Measurements from ENCODE around the gene GLI1.

Gene GLI1

DNA sequence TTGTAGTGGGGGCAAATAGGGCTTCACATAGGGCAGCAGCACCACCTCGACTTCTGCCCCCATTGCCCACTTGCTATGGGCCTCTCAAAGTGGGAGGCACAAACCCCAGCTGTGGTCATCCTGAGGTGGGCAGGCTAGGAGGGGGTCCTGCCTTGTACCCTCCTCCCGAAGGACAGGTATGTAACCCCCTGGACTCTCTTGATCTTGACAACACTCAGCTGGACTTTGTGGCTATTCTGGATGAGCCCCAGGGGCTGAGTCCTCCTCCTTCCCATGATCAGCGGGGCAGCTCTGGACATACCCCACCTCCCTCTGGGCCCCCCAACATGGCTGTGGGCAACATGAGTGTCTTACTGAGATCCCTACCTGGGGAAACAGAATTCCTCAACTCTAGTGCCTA, 12.1 kb downstream of the GLI1 start:
- Mint-ChIP-seq H3K36me3 (ENCODE audit: low read depth) (peaks cover 98% of the 10 kb centered on the region), H3K27ac (no peak overlapping the region), H3K4me3 (no peak overlapping the region), H3K9me3 (no peaks in the 10 kb centered on the region), H3K27me3 (no peaks in the 10 kb centered on the region), H3K4me1 (ENCODE audit: low read depth) (peaks cover 64% of the 10 kb centered on the region)
- intact Hi-C loops (cut with micrococcal nuclease): no loop called here

DNA sequence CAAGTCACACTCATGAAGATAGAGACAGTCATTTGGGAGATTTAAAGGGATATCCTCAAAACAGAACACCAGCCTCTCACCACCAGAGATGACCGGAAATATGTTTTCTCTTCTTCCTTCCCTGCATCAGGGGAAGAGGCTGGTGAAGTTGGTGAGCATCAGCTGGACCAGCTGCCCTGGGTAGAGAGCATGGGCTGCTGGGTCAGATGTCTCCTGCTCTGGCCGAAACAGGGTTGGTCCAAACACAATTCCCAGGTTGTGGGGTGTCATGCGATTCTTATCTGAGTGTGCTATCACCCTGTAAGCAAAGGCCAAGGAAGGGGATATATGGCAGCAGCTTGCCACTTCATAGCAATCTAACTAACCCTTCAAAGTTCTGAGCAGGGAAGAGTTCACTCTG, 12.8 kb downstream of the GLI1 start:
- H3K9me3 Mint-ChIP-seq: no peaks in the 10 kb centered on the region
- H3K27ac Mint-ChIP-seq: no peak overlapping the region
- peaks cover 63% of the 10 kb centered on the region for H3K4me1 Mint-ChIP-seq (ENCODE audit: low read depth)
- intact Hi-C loops (cut with micrococcal nuclease): no loop called here
- no peaks in the 10 kb centered on the region for H3K27me3 Mint-ChIP-seq
- H3K4me3 Mint-ChIP-seq: no peak overlapping the region
- peaks cover 100% of the 10 kb centered on the region for H3K36me3 Mint-ChIP-seq (ENCODE audit: low read depth)

DNA sequence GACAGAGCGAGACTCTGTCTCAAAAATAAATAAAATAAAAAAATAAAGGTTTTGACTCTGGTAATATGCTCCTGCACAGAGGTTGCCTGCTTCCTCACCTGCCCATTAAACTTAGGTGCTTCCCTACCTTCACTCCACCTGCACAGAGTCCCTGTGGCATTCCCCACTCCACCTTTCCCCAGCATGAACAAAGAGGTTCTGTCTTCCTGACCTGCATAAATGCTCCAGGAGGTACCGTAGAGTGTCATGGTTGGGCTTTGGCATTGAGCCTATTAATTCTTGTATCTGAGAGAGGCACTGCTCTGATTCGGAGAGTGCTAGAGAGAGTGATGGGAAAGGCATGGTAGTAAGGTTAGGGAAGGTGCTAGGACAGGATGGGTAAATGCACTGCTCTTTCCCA, 13.8 kb downstream of the GLI1 start:
- intact Hi-C loops (cut with micrococcal nuclease): no loop called here
- Mint-ChIP-seq H3K27ac (no peak overlapping the region), H3K9me3 (no peaks in the 10 kb centered on the region), H3K36me3 (ENCODE audit: low read depth) (peaks cover 95% of the 10 kb centered on the region), H3K4me3 (no peak overlapping the region), H3K4me1 (ENCODE audit: low read depth) (peaks cover 65% of the 10 kb centered on the region), H3K27me3 (no peaks in the 10 kb centered on the region)

DNA sequence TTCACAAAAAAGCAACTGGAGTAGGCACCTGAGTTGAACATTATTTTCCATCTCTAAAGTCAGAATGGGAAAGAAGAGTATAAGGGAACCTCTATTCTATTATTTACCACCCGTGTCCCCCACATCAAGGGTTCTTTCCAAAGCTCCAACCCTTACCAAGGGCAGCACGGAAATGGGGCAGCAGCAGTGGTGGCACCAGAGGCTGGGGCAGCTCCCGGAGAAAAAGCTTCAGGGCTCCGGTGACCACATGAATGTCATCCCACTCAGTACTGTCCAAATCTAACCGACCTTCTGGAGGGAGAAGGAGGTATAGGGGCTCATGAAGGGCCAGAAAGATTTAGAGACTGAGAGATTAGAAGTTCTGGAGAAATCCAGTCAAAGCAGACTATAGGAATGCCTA, 14.3 kb downstream of the GLI1 start:
- H3K4me1 Mint-ChIP-seq (ENCODE audit: low read depth): peaks cover 68% of the 10 kb centered on the region
- intact Hi-C loops (cut with micrococcal nuclease): no loop called here
- H3K27me3 Mint-ChIP-seq: no peaks in the 10 kb centered on the region
- H3K9me3 Mint-ChIP-seq: no peaks in the 10 kb centered on the region
- no peak overlapping the region for H3K4me3 Mint-ChIP-seq
- peaks cover 90% of the 10 kb centered on the region for H3K36me3 Mint-ChIP-seq (ENCODE audit: low read depth)
- no peak overlapping the region for H3K27ac Mint-ChIP-seq

DNA sequence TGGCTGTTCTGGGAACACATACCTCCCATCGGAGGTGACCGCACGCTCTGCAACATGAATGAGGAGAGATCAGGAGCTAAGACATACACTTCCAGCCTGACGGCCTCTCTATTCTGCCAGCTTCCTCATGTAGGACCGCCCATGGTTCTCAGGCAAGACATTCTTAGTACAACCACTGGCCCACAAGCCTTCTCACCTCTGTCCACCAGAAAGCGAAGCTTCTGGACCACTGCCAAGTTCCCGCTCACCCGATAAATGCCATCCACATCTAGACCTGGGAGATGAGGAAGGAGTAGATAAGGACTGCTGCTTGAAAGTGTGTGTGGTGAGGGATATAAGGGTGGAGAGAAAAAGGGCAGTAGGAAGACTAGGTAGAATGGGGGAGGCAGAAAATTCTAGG, 14.8 kb downstream of the GLI1 start:
- H3K36me3 Mint-ChIP-seq (ENCODE audit: low read depth): peaks cover 85% of the 10 kb centered on the region
- H3K27ac Mint-ChIP-seq: peak overlapping the region; percentile 35
- H3K9me3 Mint-ChIP-seq: no peaks in the 10 kb centered on the region
- intact Hi-C loops (cut with micrococcal nuclease): no loop called here
- peak overlapping the region; percentile 47 for H3K4me3 Mint-ChIP-seq
- peaks cover 73% of the 10 kb centered on the region for H3K4me1 Mint-ChIP-seq (ENCODE audit: low read depth)
- no peaks in the 10 kb centered on the region for H3K27me3 Mint-ChIP-seq

DNA sequence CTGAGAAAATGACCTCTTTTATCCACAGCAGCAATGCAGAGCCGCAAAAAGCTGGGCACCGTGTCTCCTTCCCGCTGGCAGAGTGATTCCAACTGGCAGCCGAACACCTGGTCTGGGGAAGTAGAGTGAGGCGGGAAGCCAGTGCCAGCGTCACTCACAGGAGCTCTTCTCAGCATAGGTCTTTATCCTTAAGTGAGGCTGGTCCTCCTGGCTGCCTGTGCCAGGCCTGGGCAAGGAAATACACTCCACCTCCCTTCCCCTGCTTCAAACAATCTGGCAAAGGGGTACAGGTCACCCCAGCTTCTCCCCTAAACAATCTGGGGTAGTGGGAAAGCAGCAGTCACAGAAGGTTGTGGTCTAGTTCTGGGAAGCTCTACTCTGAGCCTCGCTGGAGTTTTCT, 15.3 kb downstream of the GLI1 start:
- peaks cover 77% of the 10 kb centered on the region for H3K4me1 Mint-ChIP-seq (ENCODE audit: low read depth)
- intact Hi-C loops (cut with micrococcal nuclease): no loop called here
- H3K9me3 Mint-ChIP-seq: no peaks in the 10 kb centered on the region
- peak overlapping the region; percentile 47 for H3K4me3 Mint-ChIP-seq
- peak overlapping the region; percentile 35 for H3K27ac Mint-ChIP-seq
- no peaks in the 10 kb centered on the region for H3K27me3 Mint-ChIP-seq
- H3K36me3 Mint-ChIP-seq (ENCODE audit: low read depth): peaks cover 80% of the 10 kb centered on the region

DNA sequence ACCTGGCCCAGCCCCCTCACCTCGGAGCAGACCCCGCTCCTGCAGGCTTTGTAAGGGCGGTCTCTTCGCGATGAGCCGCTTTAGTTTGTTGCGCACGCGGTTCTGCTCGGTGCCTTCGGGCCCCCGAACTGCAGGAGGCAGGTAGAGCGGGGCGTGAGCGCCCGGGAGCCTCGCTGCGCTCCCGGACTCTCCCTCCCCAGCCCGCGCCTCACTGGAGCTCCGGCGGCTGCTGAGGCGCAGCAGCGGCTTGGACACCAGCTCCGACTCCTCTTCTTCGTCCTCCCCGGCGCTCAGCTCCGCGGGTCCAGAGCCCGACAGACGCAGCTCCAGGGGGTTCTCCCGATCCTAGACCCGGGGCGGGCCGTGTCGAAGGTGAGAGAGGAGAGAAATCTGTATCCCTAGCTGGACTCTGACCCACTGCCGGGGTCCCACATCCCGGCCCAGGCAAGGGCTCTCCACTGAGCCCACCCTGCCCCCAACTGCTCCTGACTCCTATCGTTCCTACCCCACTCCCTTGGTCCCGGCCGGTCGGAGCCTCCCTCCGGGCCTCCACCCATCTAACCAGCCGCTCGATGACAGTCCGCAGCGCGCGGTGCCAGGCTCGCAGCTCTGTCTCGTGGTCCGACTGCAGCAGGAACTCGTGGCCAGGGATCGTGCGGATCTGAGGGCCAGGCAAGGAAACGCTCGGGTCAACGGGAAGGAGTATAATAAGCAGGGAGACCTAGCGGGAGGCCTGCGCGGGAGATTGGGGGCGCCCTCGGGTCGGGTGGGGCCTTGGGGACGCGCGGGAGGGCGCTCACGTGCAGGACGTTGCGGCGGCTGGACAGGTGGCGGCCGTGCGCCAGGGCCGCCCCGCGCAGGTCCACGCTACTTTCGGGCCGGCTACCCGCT, 15.9 kb downstream of the GLI1 start:
- intact Hi-C loops (cut with micrococcal nuclease): loop anchor here (1.0 to 2.0 kb wide), 2 partner anchors 17 to 48 kb away; partner anchors contain the start of gene GLI1
- Mint-ChIP-seq H3K27ac (peak overlapping the region; percentile 97), H3K4me3 (peak overlapping the region; percentile 96), H3K27me3 (no peaks in the 10 kb centered on the region), H3K36me3 (ENCODE audit: low read depth) (peaks cover 74% of the 10 kb centered on the region), H3K4me1 (ENCODE audit: low read depth) (peaks cover 84% of the 10 kb centered on the region), H3K9me3 (no peaks in the 10 kb centered on the region)

DNA sequence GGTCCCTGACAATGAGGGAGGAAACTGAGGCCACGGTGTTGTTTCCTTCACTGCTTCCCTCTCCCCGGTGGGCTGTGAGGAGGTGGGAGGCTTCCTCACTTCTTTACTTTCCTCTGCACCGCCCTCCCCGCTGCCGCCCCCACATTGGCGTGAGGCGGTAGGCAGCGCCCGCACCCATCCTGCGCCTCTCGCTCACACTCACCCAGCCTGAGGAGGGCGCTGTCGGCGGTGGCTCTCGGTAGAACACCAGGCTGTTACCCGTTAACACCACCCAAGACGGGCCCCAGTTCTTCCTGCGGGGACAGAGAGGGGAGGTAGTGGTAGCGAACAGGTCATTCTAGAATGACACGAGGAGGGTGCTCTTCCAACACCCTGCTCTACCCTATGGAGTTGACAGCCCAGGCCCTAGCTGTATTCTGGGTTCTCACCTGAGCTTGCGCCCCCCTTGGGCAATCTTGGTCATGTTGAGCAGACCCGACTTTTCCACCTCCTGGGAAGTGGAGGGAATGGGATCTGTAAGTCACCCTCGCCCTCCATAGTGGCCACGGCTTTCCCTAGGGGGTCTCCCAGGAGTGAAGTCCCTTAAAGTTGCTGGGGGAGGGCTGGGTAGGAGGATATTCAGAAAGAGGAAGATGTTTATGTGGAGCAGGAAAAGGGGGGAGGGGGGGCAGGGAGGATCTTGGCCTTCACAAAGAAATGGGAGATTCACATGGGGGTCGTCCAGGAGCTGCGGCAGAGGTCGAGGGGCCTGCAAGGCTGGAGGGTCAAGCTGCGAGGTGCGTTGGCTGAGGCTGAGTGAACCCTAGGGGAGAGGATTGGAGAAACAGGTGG, 16.8 kb downstream of the GLI1 start:
- peaks cover 87% of the 10 kb centered on the region for H3K4me1 Mint-ChIP-seq (ENCODE audit: low read depth)
- H3K36me3 Mint-ChIP-seq (ENCODE audit: low read depth): peaks cover 65% of the 10 kb centered on the region
- H3K27ac Mint-ChIP-seq: peak overlapping the region; percentile 97
- no peaks in the 10 kb centered on the region for H3K9me3 Mint-ChIP-seq
- intact Hi-C loops (cut with micrococcal nuclease): loop anchor here (1.0 to 2.0 kb wide), 2 partner anchors 18 to 47 kb away; partner anchors contain the start of gene GLI1
- peak overlapping the region; percentile 96 for H3K4me3 Mint-ChIP-seq
- no peaks in the 10 kb centered on the region for H3K27me3 Mint-ChIP-seq

DNA sequence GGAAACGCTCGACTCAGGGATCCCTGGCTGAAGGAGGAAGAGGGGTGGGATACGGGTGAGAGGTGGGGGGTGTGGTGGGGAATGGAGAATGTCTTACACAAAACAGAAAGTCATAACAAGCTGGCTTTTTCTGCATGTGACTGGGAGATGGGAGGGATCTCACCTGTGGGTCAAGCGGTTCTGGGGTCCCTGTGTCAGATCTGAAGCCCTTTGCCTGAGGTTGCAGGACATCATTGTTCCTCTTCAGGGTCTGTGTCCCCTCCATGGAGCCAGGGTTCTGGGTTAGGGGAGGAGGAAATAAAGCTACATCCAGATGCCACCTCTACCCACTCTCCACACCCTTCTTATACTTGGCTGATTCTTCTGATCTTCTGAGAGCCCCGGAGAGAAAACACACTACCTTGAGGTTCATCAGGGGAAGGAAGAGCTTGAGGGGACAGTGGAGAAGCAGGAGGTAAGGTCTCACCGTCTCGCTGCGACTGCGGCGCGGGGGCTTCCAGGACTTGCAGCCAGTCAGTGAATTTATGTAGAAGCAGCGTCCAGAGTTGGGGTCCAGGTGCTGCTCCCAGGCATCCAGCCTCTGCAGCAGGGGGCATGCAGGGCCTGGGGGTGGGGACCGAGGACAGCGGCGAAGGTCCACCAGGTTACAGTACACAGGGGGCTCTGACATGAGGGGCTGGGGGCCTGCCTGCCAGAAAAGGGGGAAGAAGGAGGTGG, 17.6 kb downstream of the GLI1 start:
- intact Hi-C loops (cut with micrococcal nuclease): loop anchor here (1.0 to 2.0 kb wide), 2 partner anchors 18 to 46 kb away; partner anchors contain the start of gene GLI1
- peak overlapping the region; percentile 96 for H3K4me3 Mint-ChIP-seq
- no peaks in the 10 kb centered on the region for H3K9me3 Mint-ChIP-seq
- peaks cover 57% of the 10 kb centered on the region for H3K36me3 Mint-ChIP-seq (ENCODE audit: low read depth)
- no peaks in the 10 kb centered on the region for H3K27me3 Mint-ChIP-seq
- peaks cover 84% of the 10 kb centered on the region for H3K4me1 Mint-ChIP-seq (ENCODE audit: low read depth)
- H3K27ac Mint-ChIP-seq: peak overlapping the region; percentile 97

DNA sequence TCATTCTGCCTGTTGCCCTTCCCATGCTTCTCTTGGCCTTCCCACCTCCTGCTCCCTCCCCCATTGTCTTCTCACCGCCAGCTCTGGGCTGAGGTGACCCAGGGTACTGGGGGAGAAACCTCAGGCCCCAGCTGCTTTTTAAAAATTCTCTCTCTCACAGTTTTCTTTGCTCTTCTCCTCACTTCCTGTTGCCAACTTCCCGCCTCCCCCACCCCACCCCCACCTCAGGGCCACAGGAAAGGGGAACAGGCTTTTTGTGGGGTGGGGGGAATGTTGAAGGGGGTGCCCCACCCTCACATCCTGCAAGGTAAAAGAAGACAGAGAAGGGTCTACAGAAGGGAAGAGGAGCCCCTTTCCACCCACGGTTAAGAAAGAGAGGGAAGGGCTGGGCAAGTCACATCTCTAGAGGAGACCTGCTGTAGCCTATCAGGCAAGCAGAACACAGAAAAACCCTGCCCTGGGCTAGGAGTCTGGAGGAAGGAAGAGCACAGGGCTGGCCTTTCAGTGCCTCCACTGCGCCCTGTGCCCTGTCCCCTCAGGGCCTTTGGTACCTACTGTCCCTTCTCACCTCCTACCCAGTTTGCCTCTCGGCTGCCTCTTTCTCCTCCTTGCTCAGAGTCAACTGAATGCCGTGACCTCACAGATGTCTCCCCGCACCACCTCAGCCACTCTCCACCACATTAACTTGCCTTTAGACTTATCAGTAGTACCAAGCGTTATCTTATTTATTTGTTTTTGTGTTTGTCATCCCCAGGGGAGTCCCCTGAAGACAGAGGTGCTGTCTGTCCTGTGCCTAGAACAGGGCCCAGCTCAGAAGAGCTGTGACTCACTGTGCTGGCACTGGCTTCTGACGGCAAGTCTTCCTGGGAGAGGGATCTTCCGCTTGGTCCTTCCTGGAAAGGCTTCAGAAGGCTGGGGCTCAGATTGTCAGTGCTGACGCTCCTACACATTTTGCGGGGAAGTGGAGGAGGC, 18.4 kb downstream of the GLI1 start:
- H3K4me3 Mint-ChIP-seq: peak overlapping the region; percentile 96
- peak overlapping the region; percentile 97 for H3K27ac Mint-ChIP-seq
- intact Hi-C loops (cut with micrococcal nuclease): loop anchor here (1.0 to 2.0 kb wide), 2 partner anchors 9 to 19 kb away; partner anchors contain the start of gene GLI1
- H3K4me1 Mint-ChIP-seq (ENCODE audit: low read depth): peaks cover 82% of the 10 kb centered on the region
- H3K36me3 Mint-ChIP-seq (ENCODE audit: low read depth): peaks cover 49% of the 10 kb centered on the region
- no peaks in the 10 kb centered on the region for H3K27me3 Mint-ChIP-seq
- H3K9me3 Mint-ChIP-seq: no peaks in the 10 kb centered on the region

DNA sequence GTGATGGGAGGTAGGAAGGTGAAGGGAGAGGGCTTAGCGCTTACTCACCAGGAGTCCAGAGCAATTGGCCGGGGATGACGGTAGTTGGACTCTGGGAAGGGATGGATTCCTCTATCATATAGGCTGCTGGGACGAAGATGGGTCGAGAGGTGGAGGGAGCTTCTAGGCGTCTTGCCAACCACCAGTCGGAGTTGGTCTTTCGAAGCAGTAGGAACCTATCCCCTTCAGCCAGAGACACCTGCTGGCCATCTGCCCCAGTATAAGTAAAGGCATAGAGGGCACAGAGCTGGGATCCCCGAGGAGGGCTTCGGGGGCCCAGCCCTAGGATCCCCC, 19.4 kb downstream of the GLI1 start:
- peaks cover 39% of the 10 kb centered on the region for H3K36me3 Mint-ChIP-seq (ENCODE audit: low read depth)
- peaks cover 79% of the 10 kb centered on the region for H3K4me1 Mint-ChIP-seq (ENCODE audit: low read depth)
- H3K4me3 Mint-ChIP-seq: peak overlapping the region; percentile 96
- H3K27ac Mint-ChIP-seq: peak overlapping the region; percentile 97
- no peaks in the 10 kb centered on the region for H3K27me3 Mint-ChIP-seq
- H3K9me3 Mint-ChIP-seq: no peaks in the 10 kb centered on the region
- intact Hi-C loops (cut with micrococcal nuclease): no loop called here

DNA sequence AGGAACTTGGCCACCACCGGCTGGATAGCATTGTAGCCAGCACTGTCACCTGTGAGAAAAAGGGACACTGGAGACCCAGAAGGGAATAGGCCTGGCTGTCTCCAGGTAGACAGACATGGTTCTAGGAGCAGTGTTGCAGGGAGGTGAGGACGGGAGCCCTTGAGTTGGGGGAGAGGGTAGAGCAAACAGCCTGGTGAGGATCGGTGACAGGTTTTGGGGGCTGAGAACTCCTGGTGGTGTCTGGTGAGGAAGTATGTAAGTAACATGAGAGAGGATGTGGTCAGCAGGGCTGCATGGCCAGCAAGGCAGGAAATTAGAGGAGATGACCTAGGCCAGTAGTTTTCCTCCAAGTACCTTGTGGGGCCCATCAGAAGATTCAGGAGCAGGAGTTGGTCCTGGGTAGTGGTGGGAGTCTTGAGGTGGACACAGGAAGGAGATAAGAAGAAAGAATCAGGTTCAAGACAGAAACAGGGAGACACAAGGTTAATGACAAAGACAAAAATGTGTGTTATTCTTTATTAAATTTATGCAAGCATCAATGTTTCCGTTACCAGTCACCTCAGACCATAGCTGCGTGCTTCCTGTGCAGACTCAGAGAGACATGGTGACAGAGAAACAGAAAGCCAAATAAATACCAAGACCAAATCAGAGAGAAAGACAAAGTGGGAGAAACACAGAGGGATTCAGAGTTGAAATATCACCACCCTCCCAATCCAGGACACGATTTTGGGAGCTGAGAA, 20.0 kb downstream of the GLI1 start, which contains the start of gene ARHGAP9:
Gene ARHGAP9, minus strand, starts transcription at position 491 of the 740 bp plus-strand sequence. Its CDS starts 460 bp downstream, at position 31.
- H3K4me1 Mint-ChIP-seq (ENCODE audit: low read depth): peaks cover 74% of the 10 kb centered on the region
- H3K4me3 Mint-ChIP-seq: peak within 1 kb of the TSS; percentile 96
- no peaks in the 10 kb centered on the region for H3K27me3 Mint-ChIP-seq
- peak within 1 kb of the TSS; percentile 97 for H3K27ac Mint-ChIP-seq
- intact Hi-C loops (cut with micrococcal nuclease): no loop called here
- peaks cover 33% of the 10 kb centered on the region for H3K36me3 Mint-ChIP-seq (ENCODE audit: low read depth)
- no peaks in the 10 kb centered on the region for H3K9me3 Mint-ChIP-seq

Data from dendritic cell treated with granulocyte-macrophage colony-stimulating factor and Interleukin-4, amounts not matched to agents 40 ng/mL and 50 ng/mL, for 4 days (primary cell).